GM21576 (cell line): ENCODE measurements around the gene EIF3K.

Source experiments
- ATAC-seq: cut with Tn5 transposase; IDR thresholded peaks from one replicate; pipeline ENCODE4 v1.9.1; 2021; ENCODE audit warnings: mild to moderate bottlenecking, moderate library complexity; ENCODE audit not compliant: unreplicated experiment

Gene EIF3K

DNA sequence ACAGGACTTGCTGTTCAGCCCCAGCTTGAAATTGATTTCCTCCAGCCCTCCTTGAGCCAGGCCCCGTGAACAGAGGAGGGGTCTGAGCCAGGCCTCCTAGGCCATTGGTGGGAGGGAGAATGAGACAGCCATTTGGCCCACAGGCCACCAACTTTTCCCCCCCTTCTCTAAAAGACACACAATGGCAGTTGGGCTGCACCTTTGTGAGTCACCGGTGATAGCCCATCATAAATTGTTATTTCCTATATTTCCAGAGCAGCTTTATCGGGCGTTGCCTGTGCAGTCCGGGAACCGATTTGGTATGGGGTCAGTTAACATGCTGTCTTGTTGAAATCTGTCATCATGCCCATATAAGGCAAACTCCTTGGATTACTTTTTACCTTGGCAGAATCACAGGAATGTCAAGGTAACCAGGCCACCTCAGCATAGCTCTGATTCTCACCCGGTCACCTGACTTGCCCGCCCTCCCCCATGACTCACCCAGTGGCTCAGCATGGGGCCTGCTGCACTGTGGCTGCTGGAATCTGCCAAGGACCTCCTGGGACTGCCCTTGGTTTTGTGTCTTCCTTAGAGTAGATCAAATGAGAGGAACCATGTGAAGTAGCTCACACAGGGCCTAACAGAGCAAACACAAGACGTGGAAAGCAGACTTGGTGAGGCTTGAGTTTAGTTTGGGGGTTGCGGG lies 64.5 kb downstream of the EIF3K start:
- ATAC-seq: no peak

DNA sequence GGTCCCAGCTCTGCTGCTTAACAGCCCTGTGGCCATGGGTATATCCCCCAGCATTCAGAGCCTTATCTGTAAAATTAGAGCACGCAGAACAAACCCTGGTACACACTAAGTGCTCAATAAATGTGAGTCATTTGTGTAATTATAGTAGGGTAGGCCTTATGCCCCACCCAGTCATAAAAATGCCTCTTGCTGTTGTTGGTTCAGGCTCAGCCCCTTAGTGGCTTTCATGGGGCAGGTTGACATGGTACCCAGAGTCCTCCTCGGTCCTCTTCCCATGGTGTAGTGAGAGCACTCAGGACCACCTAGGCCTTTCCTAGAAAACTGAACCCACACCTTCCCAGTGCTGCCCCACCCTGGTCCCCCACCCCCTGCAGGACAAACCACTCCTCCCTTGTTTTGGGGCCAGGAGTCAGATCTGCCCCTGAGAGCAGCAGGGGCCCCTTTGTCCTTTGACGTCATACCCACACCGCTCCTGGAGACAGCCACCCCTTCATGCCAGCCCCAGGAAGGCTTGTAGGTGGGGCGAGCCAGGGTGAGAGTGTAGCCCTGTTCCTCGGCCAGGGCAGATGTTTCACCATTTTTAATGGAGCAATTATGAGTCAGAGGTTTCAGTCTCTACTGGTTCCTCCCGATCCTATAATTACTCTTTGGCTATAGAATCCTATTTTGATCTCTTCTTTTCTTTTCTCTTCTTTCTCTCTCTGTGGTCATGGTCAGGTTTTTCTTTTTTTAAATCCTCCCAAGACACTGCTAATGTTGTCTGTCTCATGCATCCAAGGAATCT lies 65.3 kb downstream of the EIF3K start:
- ATAC-seq: no peak

DNA sequence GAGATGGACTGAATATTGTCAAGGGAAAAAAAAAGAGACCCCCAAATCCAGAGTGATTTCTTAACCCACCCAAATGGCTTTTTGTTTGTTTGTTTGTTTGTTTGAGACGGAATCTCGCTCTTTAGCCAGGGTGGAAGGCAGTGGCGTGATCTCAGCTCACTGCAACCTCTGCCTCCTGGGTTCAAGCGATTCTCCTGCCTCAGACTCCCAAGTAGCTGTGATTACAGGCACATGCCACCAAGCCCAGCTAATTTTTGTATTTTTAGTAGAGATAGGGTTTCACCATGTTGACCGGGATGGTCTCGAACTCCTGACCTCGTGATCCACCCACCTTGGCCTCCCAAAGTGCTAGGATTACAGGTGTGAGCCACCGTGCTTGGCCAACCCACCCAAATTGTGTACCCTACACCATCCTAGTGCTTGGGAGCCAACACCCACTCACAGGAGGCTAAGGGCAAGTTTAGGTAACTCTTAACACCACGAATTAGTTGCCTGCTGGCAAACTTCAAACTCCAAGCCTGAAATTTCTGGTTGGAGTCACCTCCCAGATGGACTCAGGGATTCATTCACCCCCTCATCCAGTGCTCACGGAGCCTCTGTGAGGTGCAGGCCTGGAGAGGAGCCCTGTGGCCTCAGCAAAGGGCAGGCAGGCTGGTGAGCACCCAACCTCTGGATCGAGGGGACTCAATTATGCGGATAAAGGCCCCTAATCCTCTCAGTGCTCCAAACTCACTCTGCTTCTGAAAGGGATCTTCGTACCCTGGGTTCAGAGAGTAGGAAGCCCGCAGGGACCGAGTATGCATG lies 66.1 kb downstream of the EIF3K start:
- ATAC-seq: no peak

DNA sequence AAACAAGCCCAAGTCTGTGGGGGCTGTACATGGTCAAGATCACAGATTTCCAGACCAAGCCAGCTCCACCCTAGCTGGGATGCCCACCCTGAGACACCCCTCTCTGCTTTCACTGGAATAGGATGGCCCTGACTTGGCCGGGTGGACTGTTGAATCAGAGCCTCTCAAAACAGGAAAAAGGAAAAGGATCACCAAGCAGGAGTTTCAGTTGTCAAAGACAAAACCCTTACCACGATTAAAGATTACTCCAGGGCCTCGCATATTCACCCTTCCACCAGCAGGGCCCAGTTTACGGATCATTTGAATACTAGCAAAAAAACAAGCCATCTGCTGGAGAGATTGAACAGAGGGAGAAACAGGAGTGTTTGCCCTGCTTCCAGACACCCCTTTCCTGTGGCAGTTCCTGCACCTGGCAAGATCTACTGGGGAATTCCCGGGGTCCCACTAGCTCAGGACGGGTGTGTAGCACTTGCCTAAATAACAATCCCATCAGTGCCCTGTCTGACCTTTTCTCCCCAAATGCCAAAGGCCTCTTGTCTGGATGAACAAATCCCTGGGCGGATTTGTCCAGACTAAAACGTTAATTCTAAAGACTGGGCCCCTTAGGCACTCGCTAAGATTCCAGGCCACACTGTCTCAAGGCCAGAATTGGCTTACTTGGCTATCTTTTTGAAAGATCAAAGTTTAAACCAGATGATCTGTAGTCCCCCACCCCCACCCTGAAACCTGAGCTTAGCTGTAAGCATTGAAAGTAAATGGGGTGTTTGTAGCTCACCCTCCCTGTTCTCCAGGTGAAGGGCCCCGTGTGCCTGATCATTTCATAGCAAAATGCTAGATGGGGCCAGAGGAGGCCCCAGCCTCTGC lies 66.9 kb downstream of the EIF3K start:
- ATAC-seq: no peak

DNA sequence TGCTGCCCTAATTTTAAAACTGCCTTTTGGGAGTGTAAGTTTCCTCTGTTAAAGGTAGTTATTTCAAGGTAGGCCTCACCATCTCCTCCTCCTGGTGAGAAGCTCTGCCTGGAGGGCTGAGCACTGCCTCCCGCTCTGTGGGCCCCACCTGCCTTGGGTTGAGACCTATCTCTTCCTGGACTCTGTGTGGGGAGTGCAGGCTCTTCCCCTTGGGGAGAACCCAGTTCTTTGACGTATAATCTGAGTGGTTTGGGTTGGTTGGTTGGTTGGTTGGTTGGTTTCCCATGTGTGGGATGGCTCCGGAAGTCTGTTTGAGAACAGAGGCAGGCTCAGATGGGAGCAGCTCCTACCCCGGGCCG lies 67.5 kb downstream of the EIF3K start:
- no peak for ATAC-seq
